Adipocyte (in vitro differentiated cells): ENCODE data around the gene GRK1.

Source experiments
- DNase-seq: peaks from one replicate; pipeline ENCODE4 v3.0.0-alpha.2; 2015; ENCODE audit warnings: low read depth
- H3K27me3 ChIP-seq: replicated peaks from 2 replicates; pipeline ENCODE4 v1.7.0; 2013; ENCODE audit warnings: mild to moderate bottlenecking, low read length, moderate library complexity; ENCODE audit not compliant: control insufficient read depth, insufficient read depth
- H3K36me3 ChIP-seq: 2 replicates; pipeline ENCODE4 v1.7.0; 2013; ENCODE audit warnings: low read length, mild to moderate bottlenecking, moderate library complexity; ENCODE audit not compliant: control insufficient read depth, insufficient read depth, severe bottlenecking
- H3K4me1 ChIP-seq: 2 replicates; pipeline ENCODE4 v1.7.0; 2013; ENCODE audit warnings: mild to moderate bottlenecking, low read length, moderate library complexity; ENCODE audit not compliant: control insufficient read depth, insufficient read depth
- H3K4me3 ChIP-seq: 2 replicates; pipeline ENCODE4 v1.7.0; 2013; ENCODE audit warnings: mild to moderate bottlenecking, low read length, moderate library complexity
- H3K9ac ChIP-seq: 2 replicates; pipeline ENCODE4 v1.7.0; 2013; ENCODE audit warnings: mild to moderate bottlenecking, low read length, moderate library complexity
- H3K9me3 ChIP-seq: 2 replicates; pipeline ENCODE4 v1.7.0; 2013; ENCODE audit warnings: mild to moderate bottlenecking, low read length, moderate library complexity; ENCODE audit not compliant: control insufficient read depth

The GRK1 gene

GRCh38 chr13:113769881-113770280 is 102.9 kb downstream of the GRK1 start:
- no peak overlapping the region for H3K4me3 ChIP-seq
- H3K9me3 ChIP-seq, result peaks cover 3% of the 10 kb centered on the region
- no peak for DNase-seq
- no peaks in the 10 kb centered on the region for H3K36me3 ChIP-seq
- H3K9ac ChIP-seq, result no peak overlapping the region
- H3K27me3 ChIP-seq, result no peaks in the 10 kb centered on the region
- H3K4me1 ChIP-seq, result peaks cover 6% of the 10 kb centered on the region

- H3K36me3 ChIP-seq, result no peaks in the 10 kb centered on the region
- H3K9ac ChIP-seq, result no peak overlapping the region
- H3K27me3 ChIP-seq, result no peaks in the 10 kb centered on the region
- DNase-seq, result no peak
- H3K9me3 ChIP-seq, result peaks cover 3% of the 10 kb centered on the region
- no peak overlapping the region for H3K4me3 ChIP-seq
- H3K4me1 ChIP-seq, result peaks cover 6% of the 10 kb centered on the region
Observed at GRCh38 chr13:113770441-113770840, 103.4 kb downstream of the GRK1 start.

GRCh38 chr13:113770937-113771336 is 103.9 kb downstream of the GRK1 start:
- Histone ChIP-seq H3K4me1 (peaks cover 6% of the 10 kb centered on the region), H3K4me3 (no peak overlapping the region), H3K9ac (no peak overlapping the region), H3K27me3 (no peaks in the 10 kb centered on the region), H3K36me3 (no peaks in the 10 kb centered on the region), H3K9me3 (peaks cover 3% of the 10 kb centered on the region)
- DNase-seq, result no peak

- peaks cover 7% of the 10 kb centered on the region for H3K27me3 ChIP-seq
- no peak overlapping the region for H3K9ac ChIP-seq
- no peaks in the 10 kb centered on the region for H3K36me3 ChIP-seq
- no peak overlapping the region for H3K4me3 ChIP-seq
- no peak for DNase-seq
- peaks cover 3% of the 10 kb centered on the region for H3K9me3 ChIP-seq
- H3K4me1 ChIP-seq, result peaks cover 6% of the 10 kb centered on the region
Observed at GRCh38 chr13:113771709-113772331, 104.8 kb downstream of the GRK1 start.

GRCh38 chr13:113774177-113775107 is 107.4 kb downstream of the GRK1 start:
- Histone ChIP-seq H3K4me3 (no peak overlapping the region), H3K9ac (no peak overlapping the region), H3K36me3 (no peaks in the 10 kb centered on the region), H3K27me3 (peaks cover 20% of the 10 kb centered on the region), H3K9me3 (peaks cover 3% of the 10 kb centered on the region), H3K4me1 (peaks cover 6% of the 10 kb centered on the region)
- DNase-seq, result no peak

GRCh38 chr13:113775451-113776145 is 108.6 kb downstream of the GRK1 start:
- no peak for DNase-seq
- Histone ChIP-seq H3K9ac (no peak overlapping the region), H3K27me3 (peaks cover 20% of the 10 kb centered on the region), H3K36me3 (no peaks in the 10 kb centered on the region), H3K9me3 (peaks cover 3% of the 10 kb centered on the region), H3K4me3 (no peak overlapping the region), H3K4me1 (peaks cover 6% of the 10 kb centered on the region)

- DNase-seq, result no peak
- Histone ChIP-seq H3K9me3 (peaks cover 3% of the 10 kb centered on the region), H3K4me3 (no peak overlapping the region), H3K27me3 (peaks cover 20% of the 10 kb centered on the region), H3K4me1 (peaks cover 6% of the 10 kb centered on the region), H3K36me3 (no peaks in the 10 kb centered on the region), H3K9ac (no peak overlapping the region)
Observed at GRCh38 chr13:113776231-113777125, 109.5 kb downstream of the GRK1 start.

- Histone ChIP-seq H3K27me3 (peaks cover 20% of the 10 kb centered on the region), H3K36me3 (no peaks in the 10 kb centered on the region), H3K4me1 (peaks cover 6% of the 10 kb centered on the region), H3K9ac (no peak overlapping the region), H3K9me3 (no peaks in the 10 kb centered on the region), H3K4me3 (no peak overlapping the region)
- peak; percentile 50 for DNase-seq
Observed at GRCh38 chr13:113777311-113778260, 110.6 kb downstream of the GRK1 start.

- H3K9me3 ChIP-seq, result peaks cover 4% of the 10 kb centered on the region
- H3K27me3 ChIP-seq, result peaks cover 21% of the 10 kb centered on the region
- H3K4me3 ChIP-seq, result no peak overlapping the region
- no peaks in the 10 kb centered on the region for H3K36me3 ChIP-seq
- no peaks in the 10 kb centered on the region for H3K4me1 ChIP-seq
- no peak overlapping the region for H3K9ac ChIP-seq
- no peak for DNase-seq
Observed at GRCh38 chr13:113781571-113781970, 114.6 kb downstream of the GRK1 start.

- Histone ChIP-seq H3K9ac (no peak overlapping the region), H3K36me3 (no peaks in the 10 kb centered on the region), H3K4me3 (no peak overlapping the region), H3K4me1 (no peaks in the 10 kb centered on the region), H3K27me3 (peaks cover 12% of the 10 kb centered on the region), H3K9me3 (peaks cover 4% of the 10 kb centered on the region)
- no peak for DNase-seq
Observed at GRCh38 chr13:113782472-113782871, 115.5 kb downstream of the GRK1 start.
